DLD1 (cell line): Measurements from ENCODE around the gene RASGRF2.
"Not testable (repeated sequence)": the region's sequence is repeated elsewhere in the genome, so short reads cannot be mapped to it uniquely, and the experiment has no call there.

Experiments used
- in situ Hi-C: cut with HindIII; loops from 2 replicates; pipeline ENCODE4 v1.10.0; 2017; ENCODE audit warnings: low sequenced_read_pairs

RASGRF2 gene

DNA sequence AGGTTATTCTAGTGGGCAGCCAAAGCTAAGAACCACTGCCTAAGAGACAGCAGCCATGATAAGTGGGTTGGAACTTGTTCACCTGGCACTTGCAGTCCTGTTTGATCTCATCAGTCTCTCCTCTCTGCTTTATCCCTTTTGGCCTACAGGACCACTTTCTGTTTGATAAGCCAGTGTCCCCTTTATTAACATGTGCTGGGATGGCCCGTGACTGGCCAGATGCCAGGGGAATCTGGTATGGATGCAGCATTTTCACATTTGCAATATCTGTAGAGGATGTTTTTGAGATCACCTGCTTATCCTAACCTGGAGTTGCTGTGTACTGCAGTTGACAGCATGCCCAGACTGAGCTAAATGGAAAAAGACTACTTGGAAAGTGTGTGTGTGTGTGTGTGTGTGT, 296.6 kb downstream of the RASGRF2 start:
- in situ Hi-C loops: no loop called here

DNA sequence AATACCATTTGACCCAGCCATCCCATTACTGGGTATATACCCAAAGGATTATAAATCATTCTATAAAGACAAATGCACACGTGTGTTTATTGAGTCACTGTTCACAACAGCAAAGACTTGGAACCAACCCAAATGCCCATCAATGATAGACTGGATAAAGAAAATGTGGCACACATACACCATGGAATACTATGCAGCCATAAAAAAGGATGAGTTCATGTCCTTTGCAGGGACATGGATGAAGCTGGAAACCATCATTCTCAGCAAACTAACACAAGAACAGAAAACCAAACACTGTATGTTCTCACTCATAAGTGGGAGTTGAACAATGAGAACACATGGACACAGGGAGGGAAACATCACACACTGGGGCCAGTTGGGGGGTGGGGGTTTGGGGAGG, 302.6 kb downstream of the RASGRF2 start:
- in situ Hi-C loops: not testable (repeated sequence)

DNA sequence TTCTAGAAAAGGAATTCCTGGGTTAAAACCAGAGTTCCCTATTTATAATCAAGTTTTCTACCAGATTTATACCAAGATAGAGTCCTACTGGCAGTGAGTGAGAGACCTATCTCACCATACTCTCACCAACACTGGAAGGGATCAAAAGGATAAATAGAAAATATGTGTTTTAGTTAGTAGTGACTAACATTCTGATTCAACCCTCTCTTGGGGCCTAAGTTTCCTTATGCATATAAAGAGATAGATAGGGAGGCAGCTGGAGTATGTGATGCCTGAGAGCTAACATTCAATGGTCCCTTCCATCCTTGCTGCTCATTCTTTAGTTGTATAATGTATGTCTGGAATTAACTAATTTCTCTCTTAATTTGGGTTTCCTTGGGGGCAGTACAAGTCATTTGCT, 304.9 kb downstream of the RASGRF2 start:
- in situ Hi-C loops: no loop called here

DNA sequence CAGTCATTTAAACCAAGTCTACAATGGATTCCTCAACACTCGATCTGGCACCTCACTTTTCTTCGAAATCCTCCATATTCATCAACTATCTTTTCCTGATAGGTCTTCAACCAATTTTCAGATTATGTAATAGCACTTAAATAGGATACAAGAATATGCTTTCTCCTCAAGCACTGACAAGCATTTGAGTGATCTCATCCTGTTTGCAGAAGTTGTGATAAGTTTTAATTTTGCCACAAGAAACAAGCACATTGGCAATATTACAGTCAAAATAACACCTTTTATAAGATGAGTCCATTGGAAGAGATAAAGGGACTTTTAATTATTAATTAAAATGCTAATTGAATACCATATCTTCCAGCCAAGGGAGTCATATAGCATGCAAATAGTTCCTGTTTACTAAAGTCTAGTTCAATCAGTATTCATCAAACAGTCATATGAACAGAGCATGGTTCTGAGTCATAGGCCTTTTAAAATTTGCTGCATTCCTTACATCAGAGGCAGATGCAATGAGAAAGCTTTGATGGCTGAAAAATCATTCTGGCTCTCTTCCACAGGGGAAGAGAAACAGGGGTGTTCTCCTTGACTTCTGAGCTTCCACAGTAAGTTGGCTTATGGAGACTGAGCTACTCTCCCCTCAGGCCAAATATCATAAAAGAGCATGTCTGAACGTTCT, 308.5 kb downstream of the RASGRF2 start:
- in situ Hi-C loops: no loop called here

DNA sequence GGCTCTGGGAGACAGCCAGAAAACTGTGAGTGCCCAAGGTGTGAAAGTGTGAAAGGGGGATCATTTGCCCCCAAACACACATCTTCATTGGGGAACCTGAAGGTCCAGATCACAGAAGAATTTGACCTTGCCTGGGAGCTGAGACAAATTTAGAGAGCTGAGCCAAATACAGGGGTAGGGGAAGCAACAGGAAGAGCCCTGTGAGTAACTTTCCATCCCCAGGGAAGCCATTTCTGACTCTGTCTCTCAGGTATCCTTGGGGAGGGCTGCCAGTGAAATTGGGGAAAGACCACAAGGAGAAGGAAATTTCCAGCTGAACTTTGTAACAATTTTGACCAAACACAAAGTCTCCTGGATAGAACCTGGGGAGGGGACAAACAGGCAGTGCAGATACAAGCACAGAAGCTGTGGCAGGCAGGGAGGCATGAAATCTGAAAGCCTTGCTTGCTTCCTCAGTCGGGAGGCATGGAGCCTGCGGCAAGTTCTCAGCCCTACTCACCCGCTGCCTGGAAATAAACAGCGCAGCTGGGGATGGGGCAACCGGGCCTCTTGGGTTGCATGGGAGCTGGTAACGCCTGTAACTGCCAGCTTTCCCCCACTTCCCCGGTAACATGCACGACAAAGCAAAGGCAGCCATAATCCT, 309.7 kb downstream of the RASGRF2 start:
- in situ Hi-C loops: no loop called here

DNA sequence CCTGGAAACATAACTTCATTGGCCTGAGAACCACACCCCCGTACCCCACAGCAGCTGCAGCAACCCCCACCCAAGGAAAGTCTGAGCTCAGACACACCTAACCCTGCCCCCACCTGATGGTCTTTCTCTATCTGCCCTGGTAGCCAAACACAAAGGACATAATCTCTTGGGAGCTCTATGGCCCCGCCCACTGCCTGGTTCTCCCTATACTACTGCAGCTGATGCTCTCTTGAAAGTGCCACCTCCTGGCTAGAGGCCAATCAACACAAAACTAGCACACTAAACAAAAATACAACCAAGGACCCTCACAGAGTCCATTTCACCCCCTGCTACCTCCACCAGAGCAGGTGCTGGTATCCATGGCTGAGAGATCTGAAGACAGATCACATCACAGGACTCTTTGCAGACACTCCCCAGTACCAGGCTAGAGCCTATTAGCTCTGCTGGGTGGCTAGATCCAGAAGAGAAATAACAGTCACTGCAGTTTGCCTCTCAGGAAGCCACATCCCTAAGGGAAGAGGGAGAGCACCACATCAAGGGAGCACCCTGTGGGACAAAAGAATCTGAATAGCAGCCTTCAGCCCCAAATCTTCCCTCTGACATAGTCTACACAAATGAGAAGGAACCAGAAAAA, 310.3 kb downstream of the RASGRF2 start:
- in situ Hi-C loops: not testable (repeated sequence)
